GM19238 (cell line): Measurements from ENCODE around the gene DPP10.
"Not testable (repeated sequence)": the region's sequence is repeated elsewhere in the genome, so short reads cannot be mapped to it uniquely, and the experiment has no call there.

Experiments used
- DNase-seq: peaks from one replicate; pipeline ENCODE4 v3.0.0; 2011; ENCODE audit warnings: low spot score; ENCODE audit not compliant: insufficient read length

The DPP10 gene

DNA sequence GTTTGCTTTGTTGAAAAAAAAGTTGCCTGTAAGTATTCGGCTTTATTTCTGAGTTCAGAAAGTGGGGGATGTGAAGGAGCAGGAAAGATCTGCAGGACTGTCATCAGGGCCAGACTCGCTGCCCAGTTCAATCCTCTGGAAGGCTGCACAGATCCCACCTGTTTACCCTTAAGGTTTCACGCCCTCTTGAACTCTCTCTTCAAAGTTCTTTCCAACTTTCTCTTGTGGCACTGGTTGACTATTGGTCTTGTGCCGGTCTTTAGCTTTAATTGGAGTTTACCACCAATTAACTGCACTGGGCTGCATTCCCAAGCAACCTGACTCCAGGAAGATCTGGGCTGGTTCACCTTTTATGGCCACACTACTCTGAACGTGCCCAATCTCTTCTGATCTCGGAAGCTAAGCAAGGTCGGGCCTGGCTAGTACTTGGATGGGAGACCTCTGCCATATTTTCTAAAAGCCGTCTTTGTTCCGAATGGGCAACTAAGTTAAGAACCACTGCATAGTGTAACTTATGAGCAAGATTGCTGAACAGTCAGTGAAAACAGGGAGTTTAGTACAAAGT, 495.0 kb downstream of the DPP10 start:
- DNase-seq = no peak

- DNase-seq = no peak
These were observed 498.5 kb downstream of the DPP10 start for GRCh38 chr2:114940785-114941458.

GRCh38 chr2:114949228-114949804, 506.9 kb downstream of the DPP10 start:
- no peak for DNase-seq

- no peak for DNase-seq
These were observed 517.9 kb downstream of the DPP10 start for GRCh38 chr2:114960389-114960788.

DNA sequence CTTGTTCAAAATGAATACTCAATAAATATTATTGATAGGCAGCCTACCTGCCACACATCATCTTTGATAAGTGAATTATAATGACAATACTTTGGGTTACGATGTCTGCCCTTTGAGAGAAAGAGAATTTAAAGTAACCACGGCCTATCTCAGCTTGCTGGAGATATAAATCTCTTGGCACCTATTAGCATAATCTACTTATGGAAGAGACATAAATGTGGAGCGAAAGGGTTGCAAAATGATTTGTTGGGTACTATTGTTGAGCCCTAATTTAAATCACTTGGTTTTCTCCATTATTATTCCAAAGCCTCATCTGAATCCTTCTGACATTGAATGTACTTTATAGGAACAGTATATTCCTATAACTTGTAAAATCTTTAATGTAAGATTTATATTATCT, 520.1 kb downstream of the DPP10 start:
- DNase-seq = no peak

GRCh38 chr2:114968748-114969400, 526.4 kb downstream of the DPP10 start:
- no peak for DNase-seq

- DNase-seq = not testable (repeated sequence)
These were observed 561.9 kb downstream of the DPP10 start for GRCh38 chr2:115004321-115004720.

DNA sequence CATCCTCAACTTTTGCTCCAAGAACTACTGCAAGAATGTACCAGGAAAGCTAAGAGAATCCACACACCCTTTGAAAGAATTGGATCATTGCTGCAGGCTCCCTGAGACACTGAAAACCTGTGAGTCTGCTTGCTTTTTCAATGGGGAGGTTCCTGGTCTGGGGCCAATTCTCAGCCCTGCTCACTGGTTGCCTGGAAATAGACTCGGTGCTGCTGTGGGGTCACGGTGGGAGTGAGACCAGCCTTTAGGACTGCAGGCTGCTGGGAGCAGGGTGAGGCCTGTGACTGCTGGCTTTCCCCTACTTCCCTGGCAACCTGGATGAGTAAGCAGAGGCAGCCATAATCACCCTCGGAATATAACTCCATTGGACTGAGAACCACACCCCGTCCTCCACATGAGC, 569.3 kb downstream of the DPP10 start:
- no peak for DNase-seq

DNA sequence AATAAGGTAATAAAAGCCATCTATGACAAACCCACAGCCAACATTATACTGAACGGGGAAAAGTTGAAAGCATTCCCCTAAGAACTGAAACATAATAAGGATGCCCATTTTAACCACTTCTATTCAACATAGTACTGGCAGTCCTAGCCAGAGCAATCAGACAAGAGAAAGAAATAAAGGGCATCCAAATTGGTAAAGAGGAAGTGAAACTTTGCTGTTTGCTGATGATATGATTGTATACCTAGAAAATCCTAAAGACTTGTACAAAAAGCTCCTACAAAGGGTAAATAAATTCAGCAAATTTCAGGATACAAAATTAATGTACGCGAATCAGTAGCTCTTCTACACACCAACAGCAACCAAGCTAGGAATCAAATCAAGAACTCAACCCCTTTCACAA, 579.6 kb downstream of the DPP10 start:
- DNase-seq = not testable (repeated sequence)

DNA sequence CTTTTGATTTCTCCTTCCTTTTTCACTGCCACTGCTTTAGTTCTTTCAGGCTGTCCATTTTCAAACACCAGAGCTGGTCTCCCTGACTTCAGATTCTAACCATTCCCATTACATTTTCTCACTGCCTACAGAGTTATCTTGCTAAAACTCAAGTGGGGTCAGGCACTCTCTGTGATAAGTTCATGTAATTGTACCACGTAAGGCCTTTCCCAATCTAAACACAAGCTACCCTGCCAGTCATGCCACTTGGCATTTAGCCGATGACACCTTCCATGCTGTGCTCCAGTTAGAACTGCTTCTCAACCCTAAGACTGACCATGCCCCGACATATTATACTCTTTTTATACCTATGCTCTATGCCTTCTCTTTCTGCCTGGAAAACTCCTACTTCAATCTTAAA, 592.4 kb downstream of the DPP10 start:
- DNase-seq = no peak

DNA sequence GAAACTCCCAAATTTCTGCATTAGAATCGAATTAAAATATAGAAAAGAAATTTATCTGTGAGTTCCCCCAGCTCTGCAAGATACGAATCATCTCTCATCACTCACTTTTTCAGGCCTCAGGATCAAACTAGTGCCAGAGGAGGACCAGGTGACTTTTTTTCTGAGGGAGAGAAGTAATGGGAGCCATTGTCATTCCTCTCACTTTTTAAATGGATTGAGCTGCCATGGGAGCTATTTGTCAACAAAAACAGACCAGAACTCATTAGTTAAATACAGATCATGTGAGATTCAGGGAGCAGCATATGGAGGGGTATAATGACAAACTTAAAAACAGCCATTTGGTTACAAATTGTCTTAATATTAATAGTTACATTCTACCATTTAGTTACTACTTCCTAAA, 594.4 kb downstream of the DPP10 start:
- DNase-seq = no peak

- no peak for DNase-seq
These were observed 615.0 kb downstream of the DPP10 start for GRCh38 chr2:115057473-115057872.

DNA sequence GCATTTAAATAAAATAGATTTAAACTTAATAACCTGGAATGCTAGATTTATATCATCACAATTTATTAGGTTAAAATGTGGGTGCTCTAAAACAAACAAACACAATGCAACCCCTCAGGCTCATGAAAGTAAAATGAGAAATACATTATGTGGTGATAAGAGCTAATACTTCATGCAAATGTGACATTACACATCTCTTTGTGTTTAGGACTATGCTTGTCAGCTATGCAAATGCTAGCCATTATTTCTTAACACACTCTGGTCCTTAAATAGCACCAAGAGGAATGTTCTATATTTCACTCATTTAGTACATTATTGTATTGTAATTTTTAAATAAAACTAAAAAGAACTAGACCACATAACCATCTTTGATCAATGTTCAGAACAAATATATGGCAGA, 627.6 kb downstream of the DPP10 start:
- DNase-seq = no peak

DNA sequence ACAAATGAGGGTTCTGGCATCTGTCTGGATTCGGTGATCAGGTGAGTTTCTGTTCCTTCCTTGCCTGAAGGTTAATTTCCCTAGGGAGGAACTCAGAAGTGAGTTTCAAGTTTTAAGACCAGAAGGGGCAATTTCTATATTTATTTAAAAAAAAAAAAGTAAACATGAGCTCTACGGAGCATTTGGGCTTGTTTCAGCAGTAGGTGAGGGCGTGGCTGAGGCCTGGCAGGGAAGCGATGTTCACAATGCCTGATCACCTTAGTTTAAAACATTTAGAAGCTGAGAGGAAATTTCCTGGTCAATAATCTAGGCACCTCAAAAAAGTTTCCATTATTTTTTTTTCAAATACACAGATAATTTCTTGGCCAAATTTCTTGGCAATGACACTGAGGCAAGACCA, 629.1 kb downstream of the DPP10 start:
- no peak for DNase-seq

DNA sequence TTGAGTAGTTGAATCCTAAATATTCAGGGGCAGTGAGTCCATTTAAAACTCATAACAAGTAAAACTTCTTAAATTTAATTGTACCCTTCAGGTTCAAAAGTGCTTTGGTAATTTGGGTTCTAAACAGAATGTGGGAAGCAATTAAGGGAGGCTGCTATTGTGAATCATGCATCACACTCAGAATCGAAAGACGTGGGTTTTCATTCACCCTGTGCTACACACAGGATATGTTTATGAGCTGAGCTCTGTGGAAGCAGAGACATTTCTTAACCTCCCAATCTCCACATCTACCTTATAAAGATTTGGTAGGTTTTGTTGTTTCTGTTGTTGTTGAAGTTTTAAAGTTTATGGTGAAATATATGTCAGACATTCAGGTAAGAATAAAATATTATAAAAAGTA, 633.4 kb downstream of the DPP10 start:
- DNase-seq = no peak

DNA sequence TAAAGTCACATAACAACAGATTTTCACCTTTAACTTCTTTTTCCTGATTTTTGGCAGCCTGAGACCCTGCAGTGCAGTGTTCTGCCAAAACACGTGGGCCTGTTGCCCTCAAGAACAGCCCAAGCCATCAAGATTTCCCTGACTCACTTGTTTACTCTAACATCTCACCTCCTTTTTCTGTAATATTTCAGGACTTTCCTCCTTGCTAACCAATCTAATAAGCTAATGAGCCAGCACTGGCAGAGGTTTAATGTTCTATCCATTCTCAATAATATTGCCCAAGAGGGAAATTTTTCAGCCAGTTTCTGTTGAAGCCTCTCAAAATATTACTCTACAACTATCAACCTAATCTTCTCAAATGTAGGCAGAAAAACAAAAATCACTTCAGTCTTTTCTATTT, 635.2 kb downstream of the DPP10 start:
- no peak for DNase-seq

GRCh38 chr2:115083225-115083624, 640.8 kb downstream of the DPP10 start:
- DNase-seq = no peak

GRCh38 chr2:115083711-115084110, 641.3 kb downstream of the DPP10 start:
- DNase-seq = no peak

GRCh38 chr2:115084446-115084845, 642.0 kb downstream of the DPP10 start:
- DNase-seq = no peak

GRCh38 chr2:115086051-115086620, 643.7 kb downstream of the DPP10 start:
- not testable (repeated sequence) for DNase-seq

- DNase-seq = no peak
These were observed 652.0 kb downstream of the DPP10 start for GRCh38 chr2:115094441-115094840.

GRCh38 chr2:115105966-115106365, 663.5 kb downstream of the DPP10 start:
- DNase-seq = no peak
